Activated CD4-positive, CD25-positive, alpha-beta regulatory T cell (primary cell): ENCODE data around the gene SLC25A1.
"Not testable (repeated sequence)": the region's sequence is repeated elsewhere in the genome, so short reads cannot be mapped to it uniquely, and the experiment has no call there.

Source experiments
- DNase-seq, 4 experiments: peaks; one replicate each; lab custom pipeline; 2025; lab: John Stamatoyannopoulos, UW

Gene SLC25A1

DNA sequence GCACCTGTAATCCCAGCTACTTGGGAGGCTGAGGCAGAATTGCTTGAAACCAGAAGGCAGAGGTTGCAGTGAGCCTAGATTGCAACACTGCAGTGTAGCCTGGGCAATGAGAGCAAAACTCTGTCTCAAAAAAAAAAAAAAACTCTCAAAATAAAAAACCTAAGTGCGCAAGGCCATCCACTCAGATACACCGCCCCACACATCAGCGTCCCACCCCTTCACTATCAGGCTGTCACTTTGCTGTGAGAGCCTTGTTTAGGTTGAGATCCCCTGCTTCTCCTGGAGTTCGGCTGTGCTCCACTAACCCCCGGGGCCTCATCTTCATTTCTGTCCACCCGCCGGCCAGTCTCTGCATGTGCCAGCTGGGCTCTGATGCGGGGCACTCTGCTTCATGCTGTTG lies 12.1 kb downstream of the SLC25A1 start:
- no peak for DNase-seq

DNA sequence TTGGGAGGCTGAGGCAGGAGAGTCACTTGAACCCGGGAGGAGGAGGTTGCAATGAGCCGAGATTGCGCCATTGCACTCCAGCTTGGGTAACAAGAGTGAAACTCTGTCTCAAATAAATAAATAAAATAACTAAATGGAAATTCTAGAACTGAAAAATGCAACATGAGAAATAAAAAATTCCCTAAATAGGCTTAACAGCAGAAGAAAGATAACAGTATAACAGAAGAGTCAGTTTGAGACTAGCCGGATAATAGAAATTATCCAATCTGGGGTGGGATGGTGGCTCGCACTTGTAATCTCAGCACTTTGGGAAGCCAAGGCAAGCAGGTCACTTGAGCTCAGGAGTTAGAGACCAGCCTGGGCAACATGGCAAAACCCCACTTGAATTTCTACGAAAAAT lies 14.1 kb downstream of the SLC25A1 start:
- no peak for DNase-seq

DNA sequence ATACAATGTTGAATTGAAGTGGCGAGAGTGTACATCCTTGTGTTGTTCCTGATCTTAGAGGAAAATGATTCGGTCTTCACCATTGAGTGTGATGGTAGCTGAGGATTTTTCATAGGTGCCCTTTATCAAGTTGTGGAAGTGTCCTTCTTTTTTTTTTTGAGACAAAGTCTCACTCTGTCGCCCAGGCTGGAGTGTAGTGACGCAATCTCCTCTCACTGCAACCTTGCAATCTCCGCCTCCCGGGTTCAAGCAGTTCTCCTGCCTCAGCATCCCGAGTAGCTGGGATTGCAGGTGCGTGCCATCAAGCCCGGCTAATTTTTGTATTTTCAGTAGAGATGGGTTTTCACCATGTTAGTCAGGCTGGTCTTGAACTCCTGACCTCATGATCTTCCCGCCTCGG lies 19.9 kb downstream of the SLC25A1 start:
- not testable (repeated sequence) for DNase-seq

DNA sequence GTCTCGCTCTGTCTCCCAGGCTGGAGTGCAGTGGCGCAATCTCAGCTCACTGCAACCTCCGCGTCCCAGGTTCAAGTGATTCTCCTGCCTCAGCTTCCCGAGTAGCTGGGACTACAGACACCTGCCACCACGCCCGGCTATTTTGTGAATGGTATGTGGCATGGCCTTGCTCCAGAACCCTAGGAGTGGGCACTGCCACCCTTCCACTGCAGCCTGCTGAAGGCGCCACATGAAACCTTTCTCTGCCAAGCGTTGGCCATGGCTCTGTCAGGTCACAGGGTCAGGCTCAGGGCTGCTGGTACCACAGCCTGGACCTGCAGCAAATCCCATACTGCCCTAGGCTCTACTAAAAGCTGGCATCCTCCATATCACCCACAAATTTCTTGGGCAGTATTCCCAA lies 22.4 kb downstream of the SLC25A1 start:
- not testable (repeated sequence) for DNase-seq

DNA sequence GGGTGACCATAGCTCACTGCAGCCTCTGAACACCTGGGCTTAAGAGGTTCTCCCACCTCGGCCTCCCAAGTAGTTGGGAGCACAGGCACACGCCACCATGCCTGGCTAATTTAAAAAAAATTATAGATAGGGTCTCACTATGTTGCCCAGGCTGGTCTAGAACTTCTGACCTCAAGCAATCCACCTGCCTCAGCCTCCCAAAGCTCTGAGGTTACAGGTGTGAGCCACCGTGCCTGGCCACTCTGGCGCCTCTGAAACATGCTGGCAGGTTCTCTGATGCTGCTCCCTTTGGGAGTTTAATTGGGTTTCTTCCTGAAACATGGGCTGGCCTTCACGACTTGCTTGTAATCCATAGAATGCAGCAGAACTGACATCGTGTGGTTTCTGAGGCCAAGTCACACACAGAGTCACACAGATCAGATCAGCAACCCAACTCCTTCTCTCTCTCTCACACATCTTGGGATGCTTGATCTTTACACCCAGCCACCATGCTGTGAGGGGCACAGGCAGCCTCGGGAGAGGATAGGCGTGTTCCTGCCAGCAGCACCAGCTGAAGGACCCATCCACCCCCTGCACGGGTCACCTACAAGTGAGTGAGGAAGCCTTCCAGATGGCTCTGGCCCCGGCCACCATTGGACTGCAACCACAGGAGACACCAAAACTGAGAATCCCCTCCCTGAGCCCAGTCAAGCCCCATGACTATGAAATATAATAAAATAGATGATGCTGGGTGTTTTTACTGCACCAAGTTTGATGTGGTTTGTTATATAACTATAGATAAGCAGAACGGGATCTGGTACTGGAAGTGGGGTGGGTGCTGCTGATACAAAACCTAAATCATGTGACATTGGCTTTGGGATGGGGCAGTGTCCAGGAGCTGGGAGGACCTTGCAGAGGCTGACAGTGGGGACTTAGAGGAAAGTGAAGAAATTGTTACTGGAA lies 25.3 kb downstream of the SLC25A1 start:
- no peak for DNase-seq

DNA sequence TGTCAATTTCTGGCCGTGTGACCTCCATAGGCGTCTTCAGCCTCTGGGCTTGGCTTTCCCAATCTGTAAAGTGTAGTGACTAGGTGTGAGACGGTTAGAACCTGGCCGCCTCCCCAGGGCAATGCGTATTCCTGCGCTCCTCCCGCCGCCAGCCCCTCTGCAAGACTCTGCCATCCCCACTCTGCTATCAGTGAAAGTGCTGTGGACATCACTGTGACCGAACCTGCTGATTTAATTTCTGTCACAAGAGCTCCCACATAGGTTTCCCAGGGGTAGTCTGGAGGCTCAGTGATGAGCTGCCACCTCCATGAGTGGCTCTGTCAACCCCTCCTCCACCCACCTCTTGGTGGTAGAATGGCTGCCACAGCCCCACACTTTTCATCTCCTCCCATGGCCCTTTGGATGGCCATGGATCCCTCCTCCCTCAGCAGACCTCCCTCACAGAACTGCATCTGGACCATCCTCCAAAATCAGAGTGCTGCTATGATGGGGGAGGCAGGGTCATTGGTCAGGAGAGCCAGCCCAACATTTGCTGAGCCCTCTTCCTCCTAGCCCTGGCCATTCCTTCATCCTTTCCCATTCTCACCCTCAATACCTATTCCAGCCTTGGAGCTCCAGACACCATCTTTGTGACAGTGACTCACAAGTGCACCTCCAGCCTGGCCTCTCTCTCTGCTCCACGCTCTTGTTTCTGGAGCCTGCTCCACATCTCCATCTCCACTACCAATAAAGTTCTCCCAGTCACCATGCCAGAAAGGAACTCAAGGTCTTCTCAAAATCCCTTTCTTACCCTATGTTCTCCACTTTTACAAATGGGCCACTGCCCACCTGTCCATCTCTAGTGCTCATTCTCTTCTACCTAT lies 27.0 kb downstream of the SLC25A1 start:
- no peak for DNase-seq

DNA sequence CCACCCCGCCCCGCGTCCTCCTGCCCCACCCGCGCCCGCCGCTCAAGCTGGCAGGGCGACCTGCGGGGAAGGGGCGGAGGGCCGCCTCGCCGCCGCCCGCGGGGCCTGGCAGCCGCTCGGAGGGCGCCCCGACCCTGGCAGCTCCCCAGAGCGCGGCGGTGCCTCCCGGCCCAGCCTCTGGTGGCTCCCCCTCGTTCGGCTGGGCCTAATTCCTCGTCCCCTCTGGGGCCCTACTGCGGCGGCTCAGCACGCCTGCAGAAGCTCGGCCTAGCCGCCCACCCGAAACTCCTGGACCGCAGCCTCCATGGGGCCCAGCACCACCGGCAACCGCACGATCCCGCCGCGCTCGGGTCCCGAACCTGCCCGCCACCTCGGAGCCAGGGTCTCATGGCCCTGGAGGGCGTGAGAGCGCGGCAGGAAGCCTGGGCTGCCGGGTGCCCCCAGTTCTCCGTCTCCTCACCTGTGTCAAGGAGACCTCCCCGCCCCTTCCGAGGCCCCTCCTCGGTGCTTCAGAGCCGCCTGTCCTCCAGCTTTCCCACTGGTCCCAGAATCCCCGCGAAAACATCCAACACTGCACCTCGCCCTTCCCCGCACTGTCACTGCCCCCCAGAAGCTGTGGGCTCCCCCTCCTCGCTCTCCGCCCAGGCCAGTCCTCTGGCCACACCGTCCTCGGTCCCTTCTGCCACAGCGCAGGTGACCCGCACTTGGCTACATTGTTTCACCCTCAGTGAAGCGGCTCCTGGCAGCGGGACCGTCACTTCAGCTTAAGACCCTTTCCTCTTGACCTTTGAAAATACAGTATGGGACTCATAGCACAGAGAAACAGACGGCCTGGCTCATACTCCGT lies 27.8 kb downstream of the SLC25A1 start:
- no peak for DNase-seq

DNA sequence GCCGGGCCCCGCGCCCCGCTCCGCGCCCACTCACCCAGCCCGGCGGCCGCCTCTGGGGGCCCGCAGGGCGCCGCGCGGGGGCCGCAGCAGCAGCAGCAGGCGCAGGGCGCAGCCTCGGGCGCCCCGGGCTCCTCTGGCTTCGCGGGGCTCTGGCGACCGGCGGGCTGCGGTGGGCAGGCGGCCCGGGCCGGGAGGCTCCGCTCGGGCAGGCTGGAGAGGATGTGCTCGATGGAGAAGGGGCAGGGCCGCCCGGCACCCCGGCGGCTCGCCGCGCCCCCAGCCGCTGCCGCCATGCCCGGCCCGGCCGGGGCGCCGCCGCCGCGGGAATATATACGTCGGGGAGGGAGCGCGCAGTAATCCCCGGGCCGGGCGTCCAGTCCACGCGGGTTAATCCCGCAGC lies 28.5 kb downstream of the SLC25A1 start, which contains the start of gene GSC2:
TSS of gene GSC2 (minus strand) at position 302 of the 400 bp plus-strand sequence. CDS start at position 293, 9 bp downstream.
- DNase-seq = no peak

DNA sequence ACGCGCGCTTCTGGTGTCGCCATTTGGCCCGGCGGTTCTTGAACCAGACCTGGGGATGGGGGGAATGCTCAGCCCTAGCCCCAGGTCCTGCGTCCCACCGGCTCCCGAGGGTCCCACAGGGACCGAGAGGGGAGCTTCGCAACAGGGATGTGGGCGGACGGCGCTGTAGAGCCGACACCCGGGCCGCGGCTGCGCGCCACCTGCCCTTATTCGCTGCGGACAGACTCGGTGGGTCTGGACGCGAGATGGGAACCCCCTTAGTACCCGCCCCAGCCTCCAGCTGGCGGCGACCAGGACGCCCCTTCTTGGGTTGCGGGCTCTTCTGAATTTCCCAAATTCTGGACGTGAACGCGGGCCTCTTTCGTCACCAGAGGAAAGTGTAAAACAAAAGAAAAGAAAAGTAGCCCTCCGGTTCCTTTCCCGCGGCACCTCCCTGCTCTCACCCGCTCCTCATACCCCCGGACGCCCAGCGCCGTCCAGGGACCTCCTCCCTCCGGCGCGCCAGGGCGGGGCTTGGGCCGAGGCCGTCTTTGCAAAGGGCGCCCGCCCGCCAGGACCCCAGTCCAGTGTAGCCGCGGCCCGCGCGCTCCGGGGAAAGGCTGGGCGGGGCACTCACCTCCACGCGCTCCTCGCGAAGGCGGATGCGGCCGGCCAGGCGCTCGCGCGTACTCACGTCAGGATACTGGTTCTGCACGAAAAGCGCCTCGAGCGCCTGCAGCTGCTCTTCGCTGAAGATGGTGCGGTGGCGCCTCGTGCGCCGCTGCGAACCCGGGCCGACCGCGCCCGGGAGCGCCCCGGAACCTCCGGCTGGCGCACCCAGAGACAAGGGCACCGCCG lies 29.3 kb downstream of the SLC25A1 start:
- DNase-seq = peak in 1 of 4 experiments; percentile 17

DNA sequence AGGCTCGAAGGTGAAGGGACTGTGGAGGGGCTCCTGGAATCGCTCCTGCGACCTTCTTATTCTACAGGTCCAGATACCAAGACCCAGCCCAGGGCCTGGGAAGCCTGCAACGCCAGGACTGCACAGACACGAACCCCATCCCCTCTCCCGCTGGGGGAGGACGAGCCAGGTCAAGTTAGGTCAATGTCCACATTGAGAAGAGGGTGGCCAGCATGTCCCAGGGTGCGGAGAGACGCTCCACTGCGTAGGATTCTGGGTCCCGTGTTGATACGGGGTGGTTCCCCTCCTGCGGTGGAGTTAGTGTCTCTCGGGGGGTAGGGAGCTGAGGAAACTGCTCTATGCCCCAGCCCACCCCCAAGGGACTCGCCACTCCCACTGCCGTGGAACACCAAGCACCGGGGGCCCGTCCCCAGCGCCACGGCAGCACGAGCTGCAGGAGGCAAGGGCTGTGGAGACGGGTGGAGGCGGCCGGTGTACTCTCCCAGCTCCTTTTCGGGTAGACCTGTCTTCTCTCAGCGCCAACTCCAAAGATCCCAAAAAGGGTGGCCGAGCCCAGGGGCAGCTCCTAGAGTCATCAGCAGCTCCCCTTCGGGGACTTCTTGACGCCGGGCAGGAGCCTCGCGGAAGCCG lies 30.0 kb downstream of the SLC25A1 start:
- no peak for DNase-seq

DNA sequence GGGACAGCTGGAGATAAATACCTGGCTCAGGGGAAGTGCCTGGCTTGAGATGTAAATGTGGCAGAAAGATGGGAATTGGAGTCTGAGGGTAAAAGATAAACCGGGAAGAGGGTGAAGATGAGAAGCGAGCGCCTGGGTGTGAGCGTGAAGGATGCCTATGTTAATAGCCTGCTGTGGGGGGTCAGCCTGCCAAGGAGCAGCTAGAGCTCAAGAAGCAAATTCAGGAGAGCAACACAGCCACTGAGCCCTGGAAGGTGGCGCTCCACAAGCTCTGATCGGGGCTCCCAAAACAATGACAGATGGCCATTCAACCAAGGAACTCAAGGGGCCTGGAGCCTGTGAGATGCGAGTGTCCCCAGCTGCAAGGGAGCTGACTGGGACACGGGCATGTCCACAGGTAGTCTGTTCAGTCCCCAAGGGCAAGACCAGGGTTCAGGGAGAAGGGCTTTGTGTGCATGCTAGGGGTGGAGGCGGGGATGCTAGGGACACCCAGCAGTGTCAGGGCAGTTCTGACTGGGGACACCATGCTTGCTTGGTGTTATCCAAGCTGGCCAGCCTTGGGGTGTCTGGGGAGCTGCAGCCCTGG lies 31.2 kb downstream of the SLC25A1 start:
- DNase-seq = no peak

DNA sequence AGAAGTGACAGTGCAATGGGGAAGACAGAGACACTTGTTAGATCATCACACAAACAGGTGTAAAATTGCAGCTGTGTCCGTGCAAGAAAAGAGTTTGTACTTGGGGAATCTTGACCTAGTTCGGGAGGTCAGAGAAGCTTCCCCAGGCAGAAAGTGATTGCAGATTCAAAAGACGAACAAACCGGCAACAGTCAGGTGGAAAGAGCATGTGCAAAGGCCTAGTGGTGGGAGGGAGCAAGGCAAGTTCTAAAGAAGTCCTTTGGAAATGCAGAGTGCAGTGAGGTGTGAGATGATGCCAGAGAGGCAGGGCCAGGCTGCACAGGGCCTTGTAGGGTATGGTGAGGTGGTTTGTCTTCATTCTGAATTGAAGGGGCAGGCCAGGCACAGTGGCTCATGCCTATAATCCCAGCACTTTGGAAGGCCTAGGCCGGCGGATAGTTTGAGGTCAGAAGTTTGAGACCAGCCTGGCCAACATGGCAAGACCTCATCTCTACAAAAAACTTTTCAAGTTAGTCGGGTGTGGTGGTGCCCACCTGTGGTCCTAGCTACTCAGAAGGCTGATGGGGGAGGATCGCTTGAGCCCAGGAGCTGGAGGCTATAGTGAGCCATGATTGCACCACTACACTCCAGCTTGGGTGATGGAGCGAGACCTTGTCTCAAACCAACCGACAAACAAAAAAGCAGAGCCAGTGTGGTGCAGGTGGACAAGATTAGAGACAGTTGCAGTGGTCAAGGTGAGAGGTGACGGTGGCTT lies 32.1 kb downstream of the SLC25A1 start:
- no peak for DNase-seq

DNA sequence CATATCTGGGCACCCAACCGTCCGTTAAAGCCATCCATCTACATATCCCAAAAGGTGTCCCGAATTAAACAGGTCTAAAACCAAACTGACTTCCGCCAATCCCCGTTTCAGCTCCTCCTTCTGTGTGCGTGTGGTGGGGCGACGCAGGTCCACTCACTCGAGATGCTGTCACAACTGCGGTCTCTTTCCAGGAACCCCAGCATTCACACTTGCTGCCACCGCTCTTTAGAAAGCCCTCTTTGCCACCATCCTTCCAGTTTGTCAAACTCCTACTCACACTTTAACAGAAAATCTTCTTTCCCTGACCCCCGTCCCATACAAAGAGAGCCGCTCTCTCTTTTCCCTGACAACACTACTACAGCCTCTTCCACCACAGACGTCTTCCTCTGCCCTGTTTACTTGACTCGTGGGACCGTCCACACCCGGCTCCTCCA lies 34.6 kb downstream of the SLC25A1 start:
- no peak for DNase-seq

DNA sequence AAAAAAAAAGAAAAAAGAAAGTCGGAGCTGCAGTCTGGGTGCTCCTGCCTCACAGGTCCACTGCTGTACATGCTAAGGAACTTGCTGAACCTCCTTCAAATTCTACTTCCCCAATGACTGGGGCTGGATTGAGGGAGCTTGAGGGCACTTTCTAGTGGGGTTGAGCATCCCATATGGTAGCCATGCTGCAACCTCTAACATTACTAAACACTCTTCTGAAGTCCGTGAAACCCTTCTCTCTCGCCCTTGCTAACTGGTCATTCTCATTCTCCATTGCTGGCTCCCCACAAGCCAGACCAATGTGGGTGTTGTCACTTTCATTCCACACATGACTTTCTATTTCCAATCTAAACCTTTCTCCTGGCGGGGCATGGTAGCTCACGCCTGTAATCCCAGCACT lies 35.3 kb downstream of the SLC25A1 start:
- DNase-seq = no peak

DNA sequence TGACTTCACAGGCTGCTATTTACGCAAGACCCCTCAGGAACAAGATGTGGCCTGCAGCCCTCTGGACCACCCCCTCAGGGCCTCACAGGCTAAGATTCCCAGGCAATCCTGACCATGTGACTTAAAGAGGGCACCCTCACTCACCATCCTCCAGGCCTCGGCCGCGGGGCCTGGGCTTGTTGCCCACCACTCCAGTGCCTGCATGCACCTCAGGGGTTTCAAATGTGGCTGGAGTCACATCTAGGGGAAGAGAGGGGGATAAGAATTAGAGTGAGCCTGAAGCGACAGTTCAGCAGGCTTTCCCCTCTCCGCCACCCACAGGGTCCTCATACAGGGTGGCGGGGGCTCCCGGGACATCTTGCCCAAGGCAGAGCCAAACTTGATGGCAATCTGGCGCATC lies 36.1 kb downstream of the SLC25A1 start:
- no peak for DNase-seq

DNA sequence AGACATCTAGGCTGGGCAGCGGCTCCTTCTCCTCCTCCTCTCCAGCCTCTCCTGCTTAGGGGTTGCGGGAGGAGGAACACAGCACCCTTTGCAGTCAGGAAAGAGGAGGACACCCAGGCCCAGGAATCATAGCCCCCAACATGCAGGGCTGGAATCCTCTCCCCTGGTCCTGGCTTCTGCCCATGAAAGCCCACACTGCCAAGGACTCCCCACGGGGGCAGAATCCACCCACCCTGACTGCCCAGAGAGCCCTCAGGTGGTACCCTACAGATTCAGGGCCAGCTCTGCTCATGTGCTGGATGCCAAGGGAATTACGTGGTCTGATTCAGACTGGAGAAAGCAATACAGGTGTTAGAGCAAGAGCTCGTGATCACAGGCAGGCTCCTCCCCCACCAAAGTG lies 38.6 kb downstream of the SLC25A1 start:
- DNase-seq = no peak

DNA sequence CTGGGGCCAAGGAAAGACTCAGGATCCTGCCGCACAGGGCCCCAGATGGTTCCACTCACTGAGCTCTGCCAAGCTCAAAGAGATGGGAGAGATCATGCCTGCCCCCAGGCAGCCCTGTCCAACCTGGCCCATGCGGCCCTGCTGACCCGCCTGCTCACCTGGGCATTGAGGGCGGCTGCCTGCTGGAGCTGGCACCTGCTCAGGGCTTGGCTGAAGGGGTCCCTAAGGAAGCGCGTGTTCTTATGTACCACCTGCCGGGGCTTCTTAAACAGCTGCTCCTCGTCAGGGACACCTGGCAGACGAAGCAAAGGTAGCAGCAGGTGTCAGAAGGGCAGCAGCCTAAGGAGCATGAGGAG lies 39.6 kb downstream of the SLC25A1 start:
- no peak for DNase-seq

DNA sequence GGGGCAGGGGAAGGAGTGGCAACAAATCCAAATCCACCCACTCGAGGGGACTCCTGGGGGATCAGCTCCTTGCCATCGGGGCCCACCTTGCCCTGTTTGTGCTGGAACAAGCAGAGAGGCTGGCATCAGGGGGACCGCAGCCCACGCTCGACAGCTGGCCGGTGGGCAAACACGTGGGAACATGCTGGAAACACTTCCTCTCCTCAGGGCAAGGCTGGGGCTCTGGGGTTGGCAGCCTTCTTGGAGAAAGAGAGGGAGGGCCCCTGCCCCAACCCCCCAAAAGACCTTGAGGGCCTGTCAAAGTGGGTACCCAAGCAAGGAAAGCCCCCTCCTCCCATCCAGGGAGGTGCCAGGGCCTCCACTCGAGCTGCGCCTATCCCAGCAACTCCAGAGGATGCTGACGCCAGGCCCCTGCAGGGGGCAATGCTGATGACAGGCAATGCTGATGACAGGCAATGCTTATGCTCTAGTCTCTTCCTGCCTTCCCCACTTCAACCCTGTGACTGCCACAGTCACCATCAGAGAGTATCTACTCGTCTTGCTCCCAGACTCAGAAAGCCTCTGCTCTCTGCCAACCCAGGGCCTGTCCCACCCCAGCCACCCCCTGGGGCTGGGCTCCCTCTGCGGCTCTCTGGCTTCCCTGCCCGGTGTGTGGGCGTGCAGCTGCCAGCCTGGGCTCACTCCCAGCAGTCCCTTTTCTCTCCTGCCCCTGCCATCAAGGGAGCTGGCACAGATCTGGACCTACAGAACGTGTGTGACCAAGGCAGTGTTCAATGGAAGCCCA lies 40.1 kb downstream of the SLC25A1 start:
- no peak for DNase-seq
